DOHH2 (cell line): ENCODE data around the gene BIN1.

Source experiments
- CTCF ChIP-seq: fragments of 200-600 bp; sonication (generic); IDR thresholded peaks from one replicate; pipeline ENCODE4 v1.5.1; 2014; ENCODE audit warnings: antibody characterized with exemption, mild to moderate bottlenecking, low read depth, low read length; ENCODE audit not compliant: poor library complexity, severe bottlenecking
- EZH2phosphoT487 ChIP-seq: fragments of 200-600 bp; sonication (generic); IDR thresholded peaks from 2 replicates; pipeline ENCODE4 v1.6.1; 2017; ENCODE audit warnings: borderline replicate concordance, mild to moderate bottlenecking, antibody characterized with exemption, low read length, moderate library complexity, mixed read lengths

- TF ChIP-seq CTCF (peak; percentile 50), EZH2phosphoT487 (no peak)
These were observed 79.2 kb downstream of the BIN1 start for GRCh38 chr2:127027715-127028114.
